HG02970 (cell line): ENCODE results near the gene GAMT.
"Not testable (repeated sequence)": the region's sequence is repeated elsewhere in the genome, so short reads cannot be mapped to it uniquely, and the experiment has no call there.

Experiments used
- ATAC-seq: cut with Tn5 transposase; IDR thresholded peaks from one replicate; pipeline ENCODE4 v1.9.1; 2021; ENCODE audit warnings: mild to moderate bottlenecking, moderate library complexity, moderate number of reproducible peaks; ENCODE audit not compliant: unreplicated experiment, low FRiP score

Gene GAMT

GRCh38 chr19:1401138-1401888, at the start of gene GAMT:
GAMT (minus strand) TSS chr19:1401542; CDS start chr19:1401476, 66 bp downstream.
- ATAC-seq = no peak

- ATAC-seq = no peak
Observed at GRCh38 chr19:1449467-1450442, 48.4 kb upstream of the GAMT start, which contains the start of gene APC2. APC2 (plus strand) TSS chr19:1450121; CDS start chr19:1453002, 2,881 bp downstream.

GRCh38 chr19:1447944-1448343, 46.6 kb upstream of the GAMT start:
- no peak for ATAC-seq

GRCh38 chr19:1447504-1447903, 46.2 kb upstream of the GAMT start:
- no peak for ATAC-seq

GRCh38 chr19:1446713-1447481, 45.6 kb upstream of the GAMT start:
- ATAC-seq = no peak

GRCh38 chr19:1445932-1446712, 44.8 kb upstream of the GAMT start:
- no peak for ATAC-seq

GRCh38 chr19:1445185-1445931, 44.0 kb upstream of the GAMT start:
- no peak for ATAC-seq

- no peak for ATAC-seq
Observed at GRCh38 chr19:1441677-1442438, 40.5 kb upstream of the GAMT start.

- ATAC-seq = no peak
Observed at GRCh38 chr19:1441022-1441426, 39.7 kb upstream of the GAMT start.

GRCh38 chr19:1440418-1440801, 39.1 kb upstream of the GAMT start:
- no peak for ATAC-seq

GRCh38 chr19:1439525-1440417, 38.4 kb upstream of the GAMT start:
- ATAC-seq = not testable (repeated sequence)

- no peak for ATAC-seq
Observed at GRCh38 chr19:1438933-1439354, 37.6 kb upstream of the GAMT start.

GRCh38 chr19:1438035-1438932, 36.9 kb upstream of the GAMT start, which contains the start of gene RPS15:
RPS15 (plus strand) TSS chr19:1438396; CDS start chr19:1438426, 30 bp downstream.
- peak; percentile 85 for ATAC-seq

- no peak for ATAC-seq
Observed at GRCh38 chr19:1437609-1438008, 36.3 kb upstream of the GAMT start.

GRCh38 chr19:1435378-1435989, 34.1 kb upstream of the GAMT start:
- no peak for ATAC-seq

- no peak for ATAC-seq
Observed at GRCh38 chr19:1434577-1435060, 33.3 kb upstream of the GAMT start.
